ENCODE data around the gene TCF4.

Gene TCF4

GRCh38 chr18:55588111-55588869 is at the start of gene TCF4:
TCF4 (minus strand) TSS chr18:55588192; CDS start chr18:55587116, 1,076 bp downstream.
- DNase-seq, result peak; percentile 17

- no peak for DNase-seq
These were observed 49.2 kb upstream of the TCF4 start for GRCh38 chr18:55637204-55637603.

- DNase-seq, result no peak
These were observed 47.4 kb upstream of the TCF4 start for GRCh38 chr18:55635439-55635838.

GRCh38 chr18:55634545-55634944 is 46.6 kb upstream of the TCF4 start:
- DNase-seq, result no peak

- DNase-seq, result no peak
These were observed 45.0 kb upstream of the TCF4 start for GRCh38 chr18:55633032-55633431.

- DNase-seq, result no peak
These were observed 41.1 kb upstream of the TCF4 start for GRCh38 chr18:55629133-55629532.

GRCh38 chr18:55627007-55627406 is 39.0 kb upstream of the TCF4 start:
- no peak for DNase-seq

GRCh38 chr18:55625901-55626300 is 37.9 kb upstream of the TCF4 start:
- DNase-seq, result no peak

- no peak for DNase-seq
These were observed 35.6 kb upstream of the TCF4 start for GRCh38 chr18:55623626-55624025.

- no peak for DNase-seq
These were observed 22.5 kb upstream of the TCF4 start for GRCh38 chr18:55610506-55610905.

GRCh38 chr18:55609160-55609825 is 21.3 kb upstream of the TCF4 start:
- no peak for DNase-seq

- no peak for DNase-seq
These were observed 20.5 kb upstream of the TCF4 start for GRCh38 chr18:55608497-55608896.

GRCh38 chr18:55607773-55608172 is 19.8 kb upstream of the TCF4 start:
- no peak for DNase-seq

GRCh38 chr18:55605733-55606338 is 17.8 kb upstream of the TCF4 start:
- no peak for DNase-seq

- DNase-seq, result no peak
These were observed 15.8 kb upstream of the TCF4 start for GRCh38 chr18:55603775-55604174.

- DNase-seq, result no peak
These were observed 5.9 kb upstream of the TCF4 start for GRCh38 chr18:55593888-55594287.

- no peak for DNase-seq
These were observed 4.6 kb upstream of the TCF4 start for GRCh38 chr18:55592572-55592971.

- DNase-seq, result no peak
These were observed 4.1 kb upstream of the TCF4 start for GRCh38 chr18:55592106-55592505.

GRCh38 chr18:55589625-55590291 is 1.8 kb upstream of the TCF4 start:
- DNase-seq, result peak; percentile 61

GRCh38 chr18:55588870-55589595 is 1.0 kb upstream of the TCF4 start:
- no peak for DNase-seq

- no peak for DNase-seq
These were observed 428 bp downstream of the TCF4 start for GRCh38 chr18:55587418-55588110.

- DNase-seq, result no peak
These were observed 2.0 kb downstream of the TCF4 start for GRCh38 chr18:55585920-55586561.
